ENCODE data around the gene DDTL. TPM values are rescaled to one million over a fixed set of nuclear protein-coding genes. Genes with fewer than 3 reads are reported as not detected.
"Not testable (repeated sequence)": the region's sequence is repeated elsewhere in the genome, so short reads cannot be mapped to it uniquely, and the experiment has no call there.

The DDTL gene
- total RNA-seq, 5 donors from 2014 or later (not counting 1 experiment from before 2014, with no cell fraction given), result 3.5 to 7.7 (median 3.9) TPM; not detected in 1

DNA sequence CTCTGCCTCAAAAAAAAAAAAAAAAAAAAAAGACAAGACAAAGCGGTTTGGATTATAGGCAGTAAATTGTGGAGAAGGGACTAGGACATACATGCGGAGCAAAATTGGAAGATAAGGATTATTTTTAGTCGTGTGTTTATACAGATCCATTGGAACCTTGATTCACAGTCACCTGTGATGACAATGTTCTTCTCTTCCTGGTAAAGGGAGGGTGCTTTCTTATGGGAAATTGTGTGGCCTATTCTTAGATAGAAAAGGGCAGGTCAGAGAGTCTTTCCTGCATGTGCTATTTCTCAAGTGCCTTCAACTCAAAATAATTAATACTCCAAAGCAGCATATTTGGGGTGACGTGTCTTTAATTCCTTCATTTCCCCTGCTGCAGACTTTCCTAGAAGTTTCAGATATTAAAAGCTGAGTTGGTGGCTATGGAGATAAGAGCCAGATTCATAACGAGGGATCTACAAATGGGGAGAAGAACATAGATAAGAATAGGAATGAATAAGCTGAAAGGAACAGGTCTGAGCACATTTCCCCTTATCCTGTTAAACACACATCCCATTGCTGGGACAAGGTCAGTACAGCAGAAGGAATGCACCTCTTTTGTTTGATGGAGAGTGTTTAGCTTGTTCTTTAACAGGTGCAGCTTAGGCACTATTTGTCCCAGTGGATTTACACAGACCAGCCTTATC lies 28.2 kb upstream of the DDTL start:
- H3K9me3 Mint-ChIP-seq, result no peaks in the 10 kb centered on the region
- no peak overlapping the region for H3K4me3 Mint-ChIP-seq
- Histone ChIP-seq H3K9me3 (no peaks in the 10 kb centered on the region), H3K36me3 (ENCODE audit: control insufficient read depth in 2 of 2, extremely low read depth in 1 of 2, insufficient read depth in 1 of 2, low read length in 1 of 2) (no peaks in the 10 kb centered on the region), H3K27ac (ENCODE audit: low read length) (no peak overlapping the region), H3K4me1 (ENCODE audit: control insufficient read depth in 1 of 2, extremely low read depth in 1 of 2, insufficient read depth in 2 of 2, low read length in 2 of 2) (no peaks in the 10 kb centered on the region), H3K4me3 (ENCODE audit: control insufficient read depth in 1 of 2, extremely low read depth in 1 of 2, low read length in 1 of 2) (no peak overlapping the region), H3K27me3 (replicated peaks in 1 of 2; ENCODE audit: control insufficient read depth in 2 of 2, extremely low read depth in 1 of 2, insufficient read depth in 2 of 2, low read length in 1 of 2) (peaks cover 0 to 2% of the 10 kb centered on the region in 2 experiments)
- H3K27me3 Mint-ChIP-seq, result peaks cover 3 to 4% of the 10 kb centered on the region in 2 donors
- DNase-seq, result no peak
- no peaks in the 10 kb centered on the region for H3K36me3 Mint-ChIP-seq
- no peak overlapping the region for H3K27ac Mint-ChIP-seq
- CTCF ChIA-PET, result no interaction called here
- POLR2A ChIA-PET, result no interaction called here
- ATAC-seq (replicated peaks in 1 of 4), result no peak
- 96% methylated on average over 3 of the region's 5 CpGs for WGBS (ENCODE audit: insufficient coverage)
- peaks cover 0 to 4% (median 0%) of the 10 kb centered on the region in 3 donors for H3K4me1 Mint-ChIP-seq

DNA sequence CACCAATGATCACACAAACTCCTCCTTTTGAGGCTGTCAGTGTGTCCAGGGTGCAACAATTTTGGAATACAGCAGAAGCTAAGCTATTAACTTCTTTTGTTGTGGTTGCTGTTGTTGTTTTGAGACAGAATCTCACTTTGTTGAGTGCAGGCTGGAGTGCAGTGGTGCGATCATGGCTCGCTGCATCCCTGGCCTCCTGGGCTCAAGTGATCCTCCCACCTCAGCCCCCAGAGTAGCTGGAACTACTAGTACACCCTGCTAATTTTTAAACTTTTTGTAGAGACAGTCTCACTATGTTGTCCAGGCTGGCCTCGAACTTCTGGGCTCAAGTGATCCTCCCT lies 27.7 kb upstream of the DDTL start:
- WGBS (ENCODE audit: insufficient coverage), result 48% methylated on average over 3 of the region's 3 CpGs
- no peak for ATAC-seq (replicated peaks in 1 of 4)

DNA sequence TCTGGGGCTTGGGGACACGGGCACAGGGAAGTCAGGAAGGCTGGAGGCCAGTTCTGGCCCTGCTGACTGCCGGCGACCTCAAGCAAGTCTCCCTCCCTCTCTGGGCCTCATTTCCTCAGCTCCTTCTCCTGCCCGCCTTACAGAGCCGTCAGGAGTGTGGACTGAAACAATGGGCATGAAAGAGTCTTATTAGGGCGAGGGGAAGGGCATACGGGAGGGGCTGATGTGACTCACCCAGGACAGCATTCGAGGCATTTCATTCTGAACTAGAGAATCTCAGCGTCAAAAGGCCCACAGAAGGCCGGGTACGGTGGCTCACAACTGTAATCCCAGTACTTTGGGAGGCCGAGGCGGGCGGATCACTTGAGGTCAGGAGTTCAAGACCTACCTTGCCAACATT lies 26.5 kb upstream of the DDTL start:
- POLR2A ChIA-PET; H3K4me3 ChIP-seq (ENCODE audit: control insufficient read depth in 1 of 2, extremely low read depth in 1 of 2, low read length in 1 of 2); H3K36me3 ChIP-seq (ENCODE audit: control insufficient read depth in 2 of 2, extremely low read depth in 1 of 2, insufficient read depth in 1 of 2, low read length in 1 of 2); H3K9me3 Mint-ChIP-seq; H3K27ac ChIP-seq (ENCODE audit: low read length); CTCF ChIA-PET; H3K27me3 ChIP-seq (replicated peaks in 1 of 2; ENCODE audit: control insufficient read depth in 2 of 2, extremely low read depth in 1 of 2, insufficient read depth in 2 of 2, low read length in 1 of 2); H3K27ac Mint-ChIP-seq; H3K36me3 Mint-ChIP-seq; H3K4me3 Mint-ChIP-seq; H3K9me3 ChIP-seq; H3K27me3 Mint-ChIP-seq; H3K4me1 Mint-ChIP-seq; ATAC-seq (replicated peaks in 1 of 4); DNase-seq; H3K4me1 ChIP-seq (ENCODE audit: control insufficient read depth in 1 of 2, extremely low read depth in 1 of 2, insufficient read depth in 2 of 2, low read length in 2 of 2): not testable (repeated sequence)
- no CpG with 5 or more reads among the region's 14 CpGs for WGBS (ENCODE audit: insufficient coverage)

More for the DNA sequence above, 27.7 kb upstream of the DDTL start:
- POLR2A ChIA-PET, result no interaction called here
- Histone ChIP-seq H3K27ac (ENCODE audit: low read length) (no peak overlapping the region), H3K27me3 (replicated peaks in 1 of 2; ENCODE audit: control insufficient read depth in 2 of 2, extremely low read depth in 1 of 2, insufficient read depth in 2 of 2, low read length in 1 of 2) (peaks cover 0 to 2% of the 10 kb centered on the region in 2 experiments), H3K4me3 (ENCODE audit: control insufficient read depth in 1 of 2, extremely low read depth in 1 of 2, low read length in 1 of 2) (no peak overlapping the region), H3K9me3 (no peaks in the 10 kb centered on the region), H3K4me1 (ENCODE audit: control insufficient read depth in 1 of 2, extremely low read depth in 1 of 2, insufficient read depth in 2 of 2, low read length in 2 of 2) (no peaks in the 10 kb centered on the region), H3K36me3 (ENCODE audit: control insufficient read depth in 2 of 2, extremely low read depth in 1 of 2, insufficient read depth in 1 of 2, low read length in 1 of 2) (no peaks in the 10 kb centered on the region)
- Mint-ChIP-seq H3K9me3 (no peaks in the 10 kb centered on the region), H3K4me1 (peaks cover 0 to 4% (median 0%) of the 10 kb centered on the region in 3 donors), H3K27me3 (peaks cover 3 to 4% of the 10 kb centered on the region in 2 donors), H3K4me3 (no peak overlapping the region), H3K27ac (no peak overlapping the region), H3K36me3 (no peaks in the 10 kb centered on the region)
- DNase-seq, result no peak
- CTCF ChIA-PET, result no interaction called here

DNA sequence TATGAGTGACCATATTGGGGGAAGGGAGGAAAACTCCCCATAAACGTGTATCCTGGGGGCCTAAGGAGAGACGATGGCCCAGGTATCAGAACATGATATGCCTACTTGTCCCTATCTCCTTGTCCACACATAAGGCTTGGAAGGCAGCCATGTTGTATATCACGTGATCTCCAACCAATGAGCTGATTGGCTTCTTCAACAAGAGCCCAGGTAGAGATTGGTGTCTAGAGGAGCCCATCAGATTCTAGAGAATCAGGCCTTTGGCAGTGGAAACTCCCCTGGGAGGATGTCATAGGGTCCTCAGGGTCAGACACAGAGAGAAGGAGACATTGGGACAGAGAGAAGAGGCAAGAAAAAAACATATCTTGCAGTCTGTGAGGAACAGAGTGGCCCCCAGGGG lies 19.3 kb upstream of the DDTL start:
- H3K36me3 Mint-ChIP-seq; CTCF ChIA-PET; DNase-seq; H3K4me1 ChIP-seq (ENCODE audit: control insufficient read depth in 1 of 2, extremely low read depth in 1 of 2, insufficient read depth in 2 of 2, low read length in 2 of 2); POLR2A ChIA-PET; H3K27ac ChIP-seq (ENCODE audit: low read length); H3K4me3 ChIP-seq (ENCODE audit: control insufficient read depth in 1 of 2, extremely low read depth in 1 of 2, low read length in 1 of 2); ATAC-seq (replicated peaks in 1 of 4); H3K27me3 Mint-ChIP-seq; H3K27ac Mint-ChIP-seq; H3K9me3 ChIP-seq; H3K4me1 Mint-ChIP-seq; H3K36me3 ChIP-seq (ENCODE audit: control insufficient read depth in 2 of 2, extremely low read depth in 1 of 2, insufficient read depth in 1 of 2, low read length in 1 of 2); H3K27me3 ChIP-seq (replicated peaks in 1 of 2; ENCODE audit: control insufficient read depth in 2 of 2, extremely low read depth in 1 of 2, insufficient read depth in 2 of 2, low read length in 1 of 2); H3K9me3 Mint-ChIP-seq; H3K4me3 Mint-ChIP-seq: not testable (repeated sequence)
- no CpG with 5 or more reads among the region's 3 CpGs for WGBS (ENCODE audit: insufficient coverage)

DNA sequence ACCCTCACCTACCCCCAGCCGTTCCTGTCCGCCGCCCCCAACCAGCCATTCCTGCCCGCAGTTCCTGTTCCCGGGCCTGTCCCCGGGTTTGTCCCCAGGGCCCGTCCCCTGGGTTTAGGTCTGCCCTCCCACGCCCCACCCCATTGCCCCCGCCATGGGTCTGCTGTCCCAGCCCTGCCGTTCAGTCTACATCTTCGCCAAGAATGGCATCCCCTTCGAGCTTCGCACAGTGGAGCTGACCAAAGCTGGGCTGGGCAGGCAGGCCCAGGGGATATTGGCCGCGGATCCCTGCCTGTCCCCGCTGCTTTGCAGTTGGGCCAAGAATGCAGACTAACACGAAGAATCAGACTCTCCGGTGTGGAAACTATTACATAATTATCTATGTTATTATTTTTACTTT lies 16.9 kb upstream of the DDTL start:
- H3K9me3 Mint-ChIP-seq; POLR2A ChIA-PET; DNase-seq; H3K27ac ChIP-seq (ENCODE audit: low read length); CTCF ChIA-PET; H3K4me1 Mint-ChIP-seq; H3K9me3 ChIP-seq; H3K4me3 ChIP-seq (ENCODE audit: control insufficient read depth in 1 of 2, extremely low read depth in 1 of 2, low read length in 1 of 2); ATAC-seq (replicated peaks in 1 of 4); H3K27ac Mint-ChIP-seq; H3K27me3 ChIP-seq (replicated peaks in 1 of 2; ENCODE audit: control insufficient read depth in 2 of 2, extremely low read depth in 1 of 2, insufficient read depth in 2 of 2, low read length in 1 of 2); H3K27me3 Mint-ChIP-seq; H3K4me3 Mint-ChIP-seq; H3K36me3 ChIP-seq (ENCODE audit: control insufficient read depth in 2 of 2, extremely low read depth in 1 of 2, insufficient read depth in 1 of 2, low read length in 1 of 2); H3K4me1 ChIP-seq (ENCODE audit: control insufficient read depth in 1 of 2, extremely low read depth in 1 of 2, insufficient read depth in 2 of 2, low read length in 2 of 2); H3K36me3 Mint-ChIP-seq: not testable (repeated sequence)
- 93% methylated on average over 3 of the region's 18 CpGs for WGBS (ENCODE audit: insufficient coverage)

DNA sequence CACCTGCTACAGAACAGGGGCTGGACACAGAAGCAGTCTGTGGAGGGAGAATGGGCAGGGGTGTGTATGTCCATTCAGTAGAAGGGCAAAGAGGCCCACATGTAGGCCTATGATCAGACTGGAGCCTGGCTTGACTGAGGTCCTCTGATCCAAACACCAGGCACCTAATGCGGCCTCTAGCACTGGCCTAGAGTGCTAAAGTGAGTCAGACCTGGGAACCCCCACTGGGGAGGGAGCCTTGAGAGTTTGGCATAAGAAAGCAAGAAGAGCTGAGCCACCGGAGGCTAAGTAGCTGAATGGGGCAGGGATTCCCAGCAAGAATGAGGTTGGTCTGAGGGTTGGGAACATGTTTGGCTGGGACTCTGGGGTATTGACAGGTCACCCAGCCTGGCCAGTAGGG lies 15.3 kb upstream of the DDTL start:
- H3K27ac Mint-ChIP-seq; ATAC-seq (replicated peaks in 1 of 4): not testable (repeated sequence)
- no CpG with 5 or more reads among the region's 2 CpGs for WGBS (ENCODE audit: insufficient coverage)

DNA sequence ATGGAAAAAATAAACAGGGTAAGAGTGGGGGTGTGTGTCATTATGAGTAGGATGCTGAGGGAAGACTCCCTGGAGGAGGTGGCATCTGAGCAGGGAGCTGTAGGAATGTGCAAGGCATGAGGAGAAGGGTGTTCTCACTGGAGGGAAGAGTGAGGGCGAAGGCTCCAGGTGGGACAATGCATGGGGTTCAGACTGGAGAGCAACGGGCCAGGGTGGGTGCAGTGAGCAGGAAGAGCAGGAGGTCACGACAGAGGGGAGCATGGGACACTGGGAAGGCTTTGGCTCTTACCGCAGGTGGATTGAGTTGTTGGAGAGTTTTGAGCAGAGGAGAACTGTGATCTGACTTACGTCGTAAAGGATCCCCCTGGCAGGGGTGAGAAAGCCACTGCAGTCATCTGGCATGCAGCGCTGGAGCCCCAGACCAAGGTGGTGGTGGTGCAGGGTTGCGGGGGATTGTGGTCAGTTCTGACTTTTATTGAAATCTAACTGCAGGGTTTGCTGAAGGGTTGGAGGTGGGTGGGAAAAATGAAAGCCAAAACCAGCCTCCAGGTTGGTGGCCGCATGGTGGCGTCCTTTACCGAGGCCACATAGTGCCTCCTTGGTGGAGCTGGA lies 13.8 kb upstream of the DDTL start:
- H3K36me3 Mint-ChIP-seq; H3K27me3 Mint-ChIP-seq; H3K4me1 ChIP-seq (ENCODE audit: control insufficient read depth in 1 of 2, extremely low read depth in 1 of 2, insufficient read depth in 2 of 2, low read length in 2 of 2); H3K9me3 ChIP-seq; POLR2A ChIA-PET; DNase-seq; H3K27ac ChIP-seq (ENCODE audit: low read length); CTCF ChIA-PET; H3K27me3 ChIP-seq (replicated peaks in 1 of 2; ENCODE audit: control insufficient read depth in 2 of 2, extremely low read depth in 1 of 2, insufficient read depth in 2 of 2, low read length in 1 of 2); H3K9me3 Mint-ChIP-seq; ATAC-seq (replicated peaks in 1 of 4); H3K4me1 Mint-ChIP-seq; H3K4me3 Mint-ChIP-seq; H3K4me3 ChIP-seq (ENCODE audit: control insufficient read depth in 1 of 2, extremely low read depth in 1 of 2, low read length in 1 of 2); H3K36me3 ChIP-seq (ENCODE audit: control insufficient read depth in 2 of 2, extremely low read depth in 1 of 2, insufficient read depth in 1 of 2, low read length in 1 of 2): not testable (repeated sequence)
- 67% methylated on average over 8 of the region's 11 CpGs for WGBS (ENCODE audit: insufficient coverage)
- H3K27ac Mint-ChIP-seq, result peak overlapping the region in 1 of 2 donors; percentile 48

More for the DNA sequence above, 15.3 kb upstream of the DDTL start:
- H3K36me3 ChIP-seq (ENCODE audit: control insufficient read depth in 2 of 2, extremely low read depth in 1 of 2, insufficient read depth in 1 of 2, low read length in 1 of 2); DNase-seq; H3K27me3 Mint-ChIP-seq; H3K27ac ChIP-seq (ENCODE audit: low read length); H3K9me3 Mint-ChIP-seq; H3K36me3 Mint-ChIP-seq; H3K4me1 ChIP-seq (ENCODE audit: control insufficient read depth in 1 of 2, extremely low read depth in 1 of 2, insufficient read depth in 2 of 2, low read length in 2 of 2); H3K4me3 Mint-ChIP-seq; H3K9me3 ChIP-seq; H3K4me3 ChIP-seq (ENCODE audit: control insufficient read depth in 1 of 2, extremely low read depth in 1 of 2, low read length in 1 of 2); POLR2A ChIA-PET; H3K4me1 Mint-ChIP-seq; H3K27me3 ChIP-seq (replicated peaks in 1 of 2; ENCODE audit: control insufficient read depth in 2 of 2, extremely low read depth in 1 of 2, insufficient read depth in 2 of 2, low read length in 1 of 2); CTCF ChIA-PET: not testable (repeated sequence)

Measured in T-cell (primary cell).